KMS-11 (cell line): ENCODE data around the gene GALNT2.

Experiments
- H2AFZ ChIP-seq: fragments of 200-600 bp; sonication (generic); 2 replicates; pipeline ENCODE4 v1.6.1; 2016; ENCODE audit warnings: antibody characterized with exemption, mixed run types, low read depth
- H3K27ac ChIP-seq: fragments of 200-600 bp; sonication (generic); 2 replicates; pipeline ENCODE4 v1.6.1; 2016; ENCODE audit warnings: mild to moderate bottlenecking, mixed run types
- H3K27me3 ChIP-seq: fragments of 200-600 bp; sonication (generic); 2 replicates; pipeline ENCODE4 v1.6.1; 2017; ENCODE audit warnings: mild to moderate bottlenecking, low read depth, mixed run types, moderate library complexity; ENCODE audit not compliant: insufficient read depth
- H3K36me3 ChIP-seq: fragments of 200-600 bp; sonication (generic); 2 replicates; pipeline ENCODE4 v1.6.1; 2017; ENCODE audit warnings: mild to moderate bottlenecking, mixed run types; ENCODE audit not compliant: insufficient read depth
- H3K4me1 ChIP-seq: fragments of 200-600 bp; sonication (generic); 2 replicates; pipeline ENCODE4 v1.6.1; 2016; ENCODE audit warnings: mild to moderate bottlenecking, low read depth, mixed run types; ENCODE audit not compliant: poor library complexity, severe bottlenecking
- H3K4me2 ChIP-seq: fragments of 200-600 bp; sonication (generic); 2 replicates; pipeline ENCODE4 v1.7.0; 2016; ENCODE audit warnings: mild to moderate bottlenecking, mixed run types
- H3K4me3 ChIP-seq: fragments of 200-600 bp; sonication (generic); IDR thresholded peaks from 2 replicates; pipeline ENCODE4 v1.6.1; 2017; ENCODE audit warnings: low read depth, low read length, mixed read lengths; ENCODE audit not compliant: insufficient read depth
- H3K79me2 ChIP-seq: fragments of 200-600 bp; sonication (generic); 2 replicates; pipeline ENCODE4 v1.6.1; 2016; ENCODE audit warnings: low read depth, mixed run types; ENCODE audit not compliant: insufficient read depth
- H3K9ac ChIP-seq: fragments of 200-600 bp; sonication (generic); 2 replicates; pipeline ENCODE4 v1.6.1; 2016; ENCODE audit warnings: mild to moderate bottlenecking, mixed run types
- H4K20me1 ChIP-seq: fragments of 200-600 bp; sonication (generic); 2 replicates; pipeline ENCODE4 v1.6.1; 2016; ENCODE audit warnings: mild to moderate bottlenecking, mixed run types; ENCODE audit not compliant: insufficient read depth
- CTCF ChIP-seq: fragments of 200-600 bp; sonication (generic); conservative IDR thresholded peaks from 2 replicates; pipeline ENCODE4 v1.6.1; 2017; ENCODE audit warnings: low read depth, mild to moderate bottlenecking, antibody characterized with exemption, low read length, moderate library complexity, mixed read lengths

GALNT2 gene

GRCh38 chr1:230140221-230141020, 73.4 kb downstream of the GALNT2 start:
- Histone ChIP-seq H3K4me2 (peak overlapping the region; percentile 93), H3K9ac (peak overlapping the region; percentile 23; the same call in 1 of the 2 replicates), H3K4me1 (peaks cover 81% of the 10 kb centered on the region), H2AFZ (no peak overlapping the region), H3K79me2 (peaks cover 100% of the 10 kb centered on the region), H3K27ac (peak overlapping the region; percentile 54), H3K4me3 (no peak overlapping the region), H3K36me3 (no peaks in the 10 kb centered on the region), H4K20me1 (0 out of 2 replicates have a peak, but pooled peaks cover 8% of the 10 kb centered on the region), H3K27me3 (no peaks in the 10 kb centered on the region)
- no peak for TF ChIP-seq CTCF

- Histone ChIP-seq H3K36me3 (no peaks in the 10 kb centered on the region), H3K27ac (peak overlapping the region; percentile 54), H3K79me2 (peaks cover 100% of the 10 kb centered on the region), H4K20me1 (0 out of 2 replicates have a peak, but pooled peaks cover 8% of the 10 kb centered on the region), H3K4me3 (no peak overlapping the region), H3K9ac (peak overlapping the region; percentile 23; the same call in 1 of the 2 replicates), H3K27me3 (no peaks in the 10 kb centered on the region), H2AFZ (no peak overlapping the region), H3K4me1 (peaks cover 88% of the 10 kb centered on the region), H3K4me2 (peak overlapping the region; percentile 93)
- TF ChIP-seq CTCF = no peak
These were observed 74.1 kb downstream of the GALNT2 start for GRCh38 chr1:230141021-230141648.

GRCh38 chr1:230141797-230142607, 75.0 kb downstream of the GALNT2 start:
- Histone ChIP-seq H3K79me2 (peaks cover 100% of the 10 kb centered on the region), H3K4me1 (peaks cover 90% of the 10 kb centered on the region), H3K4me3 (no peak overlapping the region), H3K27ac (0 out of 2 replicates have a peak overlapping the region, but pooled peaks have one; percentile 54), H4K20me1 (0 out of 2 replicates have a peak, but pooled peaks cover 8% of the 10 kb centered on the region), H3K4me2 (peak overlapping the region; percentile 93), H3K9ac (no peak overlapping the region), H3K36me3 (no peaks in the 10 kb centered on the region), H2AFZ (no peak overlapping the region), H3K27me3 (no peaks in the 10 kb centered on the region)
- no peak for TF ChIP-seq CTCF

GRCh38 chr1:230142608-230143210, 75.7 kb downstream of the GALNT2 start:
- no peaks in the 10 kb centered on the region for H3K36me3 ChIP-seq
- H3K4me3 ChIP-seq = no peak overlapping the region
- H3K27me3 ChIP-seq = no peaks in the 10 kb centered on the region
- H3K27ac ChIP-seq = no peak overlapping the region
- no peak overlapping the region for H3K9ac ChIP-seq
- H3K4me2 ChIP-seq = peak overlapping the region; percentile 93; the same call in 1 of the 2 replicates
- peaks cover 88% of the 10 kb centered on the region for H3K4me1 ChIP-seq
- no peak overlapping the region for H2AFZ ChIP-seq
- peaks cover 100% of the 10 kb centered on the region for H3K79me2 ChIP-seq
- 0 out of 2 replicates have a peak, but pooled peaks cover 8% of the 10 kb centered on the region for H4K20me1 ChIP-seq
- TF ChIP-seq CTCF = no peak
